Fibroblast of mammary gland (primary cell): ENCODE data around the gene LRGUK.

Source experiments
- DNase-seq: peaks from one replicate; pipeline ENCODE4 v3.0.0-alpha.2; 2010; ENCODE audit warnings: low read depth
- H3K4me3 ChIP-seq: 2 replicates; pipeline ENCODE4 v1.5.1; 2011; ENCODE audit warnings: low read depth, mild to moderate bottlenecking, low read length, moderate library complexity; ENCODE audit not compliant: control insufficient read depth
- TF ChIP-seq, protein P1 (sequence below): conservative IDR thresholded peaks from 2 replicates; pipeline ENCODE4 v1.5.1; 2011; ENCODE audit warnings: low read depth, low read length, inconsistent platforms; ENCODE audit not compliant: control insufficient read depth, insufficient read depth

Gene LRGUK

DNA sequence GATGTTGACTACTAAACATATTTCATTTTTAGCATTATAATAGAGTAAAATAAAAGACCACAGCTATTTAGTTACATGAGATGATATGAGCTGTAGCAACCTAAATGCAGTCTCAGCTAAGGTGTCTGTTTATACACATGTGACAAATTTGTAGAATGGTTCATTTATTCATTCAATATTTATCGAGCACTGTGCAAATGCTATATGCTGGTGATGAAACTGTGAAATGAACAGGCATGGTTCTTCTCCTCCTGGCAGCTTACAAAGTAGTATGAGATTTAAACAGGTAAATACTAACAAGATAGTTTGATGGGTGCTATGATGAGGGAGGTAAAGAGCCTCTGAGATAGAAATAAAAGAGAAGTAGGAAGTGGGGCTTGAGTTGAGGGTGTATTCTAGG is 60.8 kb downstream of the LRGUK start:
- TF ChIP-seq, protein P1, sequence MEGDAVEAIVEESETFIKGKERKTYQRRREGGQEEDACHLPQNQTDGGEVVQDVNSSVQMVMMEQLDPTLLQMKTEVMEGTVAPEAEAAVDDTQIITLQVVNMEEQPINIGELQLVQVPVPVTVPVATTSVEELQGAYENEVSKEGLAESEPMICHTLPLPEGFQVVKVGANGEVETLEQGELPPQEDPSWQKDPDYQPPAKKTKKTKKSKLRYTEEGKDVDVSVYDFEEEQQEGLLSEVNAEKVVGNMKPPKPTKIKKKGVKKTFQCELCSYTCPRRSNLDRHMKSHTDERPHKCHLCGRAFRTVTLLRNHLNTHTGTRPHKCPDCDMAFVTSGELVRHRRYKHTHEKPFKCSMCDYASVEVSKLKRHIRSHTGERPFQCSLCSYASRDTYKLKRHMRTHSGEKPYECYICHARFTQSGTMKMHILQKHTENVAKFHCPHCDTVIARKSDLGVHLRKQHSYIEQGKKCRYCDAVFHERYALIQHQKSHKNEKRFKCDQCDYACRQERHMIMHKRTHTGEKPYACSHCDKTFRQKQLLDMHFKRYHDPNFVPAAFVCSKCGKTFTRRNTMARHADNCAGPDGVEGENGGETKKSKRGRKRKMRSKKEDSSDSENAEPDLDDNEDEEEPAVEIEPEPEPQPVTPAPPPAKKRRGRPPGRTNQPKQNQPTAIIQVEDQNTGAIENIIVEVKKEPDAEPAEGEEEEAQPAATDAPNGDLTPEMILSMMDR: no peak
- H3K4me3 ChIP-seq: no peak overlapping the region
- no peak for DNase-seq

DNA sequence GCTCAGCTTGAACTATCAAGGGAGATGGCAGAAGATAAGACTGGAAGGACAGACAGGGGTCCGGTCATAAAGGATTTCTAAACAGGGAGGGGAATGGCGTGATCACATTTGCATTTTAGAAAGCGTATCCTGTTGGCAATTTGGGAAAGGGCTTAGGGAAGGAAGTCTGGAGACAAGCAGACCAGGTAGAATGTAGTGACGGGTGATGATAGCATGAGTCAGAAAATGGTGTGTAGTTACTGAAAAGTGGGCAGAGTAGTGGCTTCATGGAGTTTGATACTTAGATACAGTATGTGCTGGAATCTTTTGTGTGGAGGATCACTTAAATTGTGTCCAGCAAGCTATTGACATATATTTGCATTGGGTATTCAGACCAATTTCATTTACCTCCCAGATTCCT is 61.2 kb downstream of the LRGUK start:
- TF ChIP-seq, protein P1: no peak
- no peak overlapping the region for H3K4me3 ChIP-seq
- DNase-seq: no peak

DNA sequence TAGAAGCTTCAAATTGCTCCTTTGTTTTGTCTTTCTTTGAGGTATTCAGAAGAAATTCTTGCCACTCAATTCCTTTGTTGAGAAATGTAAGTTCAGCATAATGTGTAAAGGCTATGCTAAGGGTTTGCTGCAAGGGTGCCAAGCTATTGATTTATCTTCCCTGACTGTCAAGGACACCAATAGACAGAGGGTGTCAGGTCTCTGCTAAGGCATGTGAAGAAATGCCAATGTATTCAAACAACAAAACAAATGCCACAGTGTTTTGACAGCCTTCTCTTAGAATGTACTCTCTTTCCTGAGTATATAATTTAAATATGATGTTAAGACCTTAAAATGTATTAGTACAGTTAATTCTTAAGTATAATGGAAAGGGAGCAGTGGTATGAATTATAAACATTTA is 62.4 kb downstream of the LRGUK start:
- no peak for DNase-seq
- TF ChIP-seq, protein P1: no peak
- no peak overlapping the region for H3K4me3 ChIP-seq

DNA sequence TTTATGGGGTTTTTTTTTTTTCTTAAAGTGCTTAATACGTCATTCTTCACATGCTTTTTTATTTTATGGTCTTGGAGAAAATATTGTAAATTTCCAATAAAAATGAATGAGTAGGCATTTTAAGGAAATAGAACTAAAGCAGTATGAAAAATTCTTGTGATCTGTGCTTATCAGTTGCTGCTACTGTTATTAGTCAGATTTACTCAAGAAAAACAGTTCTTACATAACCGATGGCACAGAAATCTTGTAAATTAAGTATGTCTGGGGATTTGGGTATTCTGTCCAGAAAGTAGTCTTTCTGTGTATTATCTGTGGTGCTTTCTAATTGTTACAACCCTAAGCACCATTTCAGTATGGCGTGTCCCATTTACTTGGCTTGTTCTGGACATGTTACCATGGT is 64.7 kb downstream of the LRGUK start:
- no peak overlapping the region for H3K4me3 ChIP-seq
- no peak for DNase-seq
- TF ChIP-seq, protein P1: no peak

DNA sequence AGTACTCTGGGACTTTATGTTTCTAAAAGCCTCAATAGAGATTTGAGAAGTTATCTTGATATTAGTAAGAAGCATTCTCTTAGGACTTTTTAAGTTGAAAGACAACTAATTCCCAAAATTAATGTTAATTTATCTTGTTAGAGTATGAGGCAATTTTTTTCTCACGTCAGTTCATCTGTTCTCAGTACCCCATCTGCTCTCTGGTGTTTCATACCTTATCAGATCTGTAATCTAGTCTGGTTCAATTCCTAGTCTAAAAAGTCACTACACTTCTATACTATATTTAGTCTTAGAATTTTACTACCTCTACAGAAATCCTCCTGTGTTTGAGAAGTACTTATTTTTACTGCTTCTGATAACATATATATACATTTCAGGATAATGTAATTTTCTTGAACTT is 66.1 kb downstream of the LRGUK start:
- TF ChIP-seq, protein P1: no peak
- no peak for DNase-seq
- H3K4me3 ChIP-seq: no peak overlapping the region

DNA sequence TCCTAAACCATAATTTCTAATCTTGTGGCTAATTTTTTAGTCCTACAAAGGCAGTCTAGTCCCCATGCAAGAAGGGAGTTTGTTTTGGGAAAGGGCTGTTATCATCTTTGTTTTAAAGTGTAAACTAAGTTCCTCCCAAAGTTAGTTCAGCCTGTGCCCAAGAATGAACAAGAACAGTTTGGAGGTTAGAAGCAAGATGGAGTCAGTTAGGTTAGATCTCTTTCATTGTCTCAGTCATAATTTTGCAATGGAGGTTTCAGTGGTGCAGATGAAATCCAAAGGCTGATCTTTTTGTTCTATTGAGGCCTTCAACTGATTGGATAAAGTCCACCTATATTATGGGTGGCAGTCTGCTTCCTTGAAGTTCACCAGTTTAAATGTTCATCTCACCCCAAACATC is 68.1 kb downstream of the LRGUK start:
- DNase-seq: no peak
- TF ChIP-seq, protein P1: no peak
- no peak overlapping the region for H3K4me3 ChIP-seq

DNA sequence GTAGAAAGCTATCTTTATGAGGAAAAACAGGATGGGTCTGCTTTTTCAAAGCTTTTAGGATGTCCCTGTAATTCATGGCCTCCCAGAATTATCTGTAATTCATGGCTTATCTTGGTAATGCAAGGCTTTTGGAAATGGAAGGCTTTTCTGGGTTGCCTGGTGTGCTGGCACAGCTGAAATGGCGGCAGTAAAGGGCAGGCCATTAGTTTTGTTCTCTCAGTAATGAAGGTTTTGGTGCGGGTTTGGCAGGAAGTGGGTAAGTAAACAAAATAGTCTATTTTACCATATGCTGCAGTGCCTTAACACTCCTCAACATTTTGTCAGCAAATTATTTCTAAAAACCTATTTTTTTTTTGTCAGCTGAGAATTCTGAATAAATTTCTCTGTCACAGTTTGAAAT is 69.3 kb downstream of the LRGUK start:
- H3K4me3 ChIP-seq: no peak overlapping the region
- TF ChIP-seq, protein P1: no peak
- no peak for DNase-seq
